Left lung (tissue), 10 donors: ENCODE measurements around the gene PRPF31. TPM values are rescaled to one million over a fixed set of nuclear protein-coding genes. Genes with fewer than 3 reads are reported as not detected.
A peak's percentile ranks its signal among the peaks of the same experiment; 100 is the strongest.

ENCODE experiments used
- ATAC-seq: fragments of 200-7000 bp; cut with Tn5 transposase; one replicate; pipeline ENCODE4 v1.9.1; 2020; ENCODE audit warnings: moderate library complexity
- DNase-seq, 4 donors: peaks; one replicate each; pipeline ENCODE4 v3.0.0-alpha.2; 2013 to 2020
- H3K27ac ChIP-seq, 2 donors: fragments of 200-600 bp; sonication (generic) in 1 of 2; one replicate each; pipeline versions ENCODE4 v1.5.0 to v1.8.0; 2020 to 2021
- H3K27me3 ChIP-seq, 2 donors: fragments of 200-600 bp; sonication (generic) in 1 of 2; one replicate each; pipeline versions ENCODE4 v1.5.0 to v1.8.0; 2020 to 2021
- H3K36me3 ChIP-seq, 2 donors: fragments of 200-600 bp; sonication (generic) in 1 of 2; one replicate each; pipeline versions ENCODE4 v1.5.0 to v1.8.0; 2020 to 2021
- H3K4me1 ChIP-seq, 2 donors: fragments of 200-600 bp; one replicate each; pipeline ENCODE4 v1.8.0; 2021
- H3K4me3 ChIP-seq, 2 donors: fragments of 200-600 bp; sonication (generic) in 1 of 2; one replicate each; pipeline versions ENCODE4 v1.5.0 to v1.8.0; 2020 to 2021; ENCODE audit warnings: mild to moderate bottlenecking in 1 of 2
- H3K9me3 ChIP-seq, 2 donors: fragments of 200-600 bp; sonication (generic) in 1 of 2; one replicate each; pipeline versions ENCODE4 v1.5.0 to v1.8.0; 2020 to 2021
- CTCF ChIP-seq, 2 donors: fragments of 200-600 bp; sonication (generic) in 1 of 2; IDR thresholded peaks; one replicate each; pipeline versions ENCODE4 v1.5.0 to v1.8.0; 2021; ENCODE audit warnings: antibody characterized with exemption in 2 of 2
- intact Hi-C, 2 donors: fragments of 100-400 bp; cut with DNase I; formaldehyde crosslinking; loops; one replicate each; pipeline versions ENCODE4 v1.11.2 to v1.14.2; 2022
- polyA plus RNA-seq, 6 donors: library from polyadenylated mRNA; unstranded; fragments of 120-200 nt; gene quantifications; one replicate each; pipeline ENCODE4 v1.2.1, GENCODE V29; 2013; ENCODE audit not compliant: insufficient read length in 6 of 6
- total RNA-seq, 2 donors: library from RNA; stranded (reverse); fragmentation: NEBNext Ultra II Directional; extraction: Animal tissue kit (Norgen Biotek cat#: 25700); gene quantifications; one replicate each; pipeline ENCODE4 v1.2.1, GENCODE V29; 2021
- donor health status: DM: no; HTN: yes; CAD: no.
- donor health status: DM: no; HTN: no; CAD: no.

Gene PRPF31
- total and polyA plus RNA-seq, 8 donors: 46.8 to 65.3 (median 61.8) TPM

- no peak for TF ChIP-seq CTCF (IDR thresholded peaks at IDR 0.05)
- no peak overlapping the region for H3K4me3 ChIP-seq
- no peaks in the 10 kb centered on the region for H3K27me3 ChIP-seq
- H3K4me1 ChIP-seq: no peaks in the 10 kb centered on the region
- no peaks in the 10 kb centered on the region for H3K9me3 ChIP-seq
- no peak for DNase-seq
- H3K27ac ChIP-seq: no peak overlapping the region
- peaks cover 0 to 99% of the 10 kb centered on the region in 2 donors for H3K36me3 ChIP-seq
- ATAC-seq: no peak
- intact Hi-C loops: no loop called here
Observed at GRCh38 chr19:54123682-54124081, 8.1 kb downstream of the PRPF31 start.

GRCh38 chr19:54124393-54124792 is 8.8 kb downstream of the PRPF31 start:
- Histone ChIP-seq H3K4me1 (no peaks in the 10 kb centered on the region), H3K36me3 (peaks cover 0 to 100% of the 10 kb centered on the region in 2 donors), H3K4me3 (no peak overlapping the region), H3K27me3 (no peaks in the 10 kb centered on the region), H3K9me3 (no peaks in the 10 kb centered on the region), H3K27ac (no peak overlapping the region)
- intact Hi-C loops: no loop called here
- ATAC-seq: no peak
- no peak for TF ChIP-seq CTCF (IDR thresholded peaks at IDR 0.05)
- DNase-seq: peak in 1 of 4 donors; percentile 57

- no peak for ATAC-seq
- intact Hi-C loops: no loop called here
- H3K36me3 ChIP-seq: peaks cover 0 to 99% of the 10 kb centered on the region in 2 donors
- DNase-seq: peak in 1 of 4 donors; percentile 55
- H3K4me3 ChIP-seq: no peak overlapping the region
- H3K27me3 ChIP-seq: no peaks in the 10 kb centered on the region
- TF ChIP-seq CTCF (IDR thresholded peaks at IDR 0.05): no peak
- H3K9me3 ChIP-seq: no peaks in the 10 kb centered on the region
- H3K27ac ChIP-seq: no peak overlapping the region
- H3K4me1 ChIP-seq: no peaks in the 10 kb centered on the region
Observed at GRCh38 chr19:54125713-54126112, 10.2 kb downstream of the PRPF31 start.

- H3K9me3 ChIP-seq: no peaks in the 10 kb centered on the region
- intact Hi-C loops: no loop called here
- no peak for DNase-seq
- no peak overlapping the region for H3K27ac ChIP-seq
- H3K27me3 ChIP-seq: no peaks in the 10 kb centered on the region
- H3K4me1 ChIP-seq: no peaks in the 10 kb centered on the region
- H3K4me3 ChIP-seq: no peak overlapping the region
- ATAC-seq: no peak
- TF ChIP-seq CTCF (IDR thresholded peaks at IDR 0.05): no peak
- peaks cover 0 to 99% of the 10 kb centered on the region in 2 donors for H3K36me3 ChIP-seq
Observed at GRCh38 chr19:54127688-54128440, 12.3 kb downstream of the PRPF31 start.

GRCh38 chr19:54128441-54128725 is 12.8 kb downstream of the PRPF31 start:
- Histone ChIP-seq H3K27ac (no peak overlapping the region), H3K36me3 (peaks cover 0 to 94% of the 10 kb centered on the region in 2 donors), H3K4me3 (no peak overlapping the region), H3K4me1 (no peaks in the 10 kb centered on the region), H3K9me3 (no peaks in the 10 kb centered on the region), H3K27me3 (no peaks in the 10 kb centered on the region)
- no peak for TF ChIP-seq CTCF (IDR thresholded peaks at IDR 0.05)
- DNase-seq (no peak), ATAC-seq (no peak)
- intact Hi-C loops: no loop called here
